K562 (cell line): ENCODE measurements around the gene LPCAT2. TPM values are rescaled to one million over a fixed set of nuclear protein-coding genes. Genes with fewer than 3 reads are reported as not detected.

ENCODE experiments used
- CBX3 ChIP-seq, 2 experiments: IDR thresholded peaks; 1 replicate in 1 of 2; 2 replicates in 1 of 2; pipeline ENCODE4 v1.6.1; 2012; ENCODE audit warnings: inconsistent platforms in 2 of 2, low read length in 2 of 2, borderline replicate concordance in 1 of 2, control low read depth in 1 of 2
- CTCF ChIP-seq, 3 experiments: IDR thresholded peaks in 2 of 3; conservative IDR thresholded peaks in 1 of 3; 2 replicates each; pipeline ENCODE4 v1.5.1; 2011 to 2012; ENCODE audit warnings: low read length in 3 of 3, mild to moderate bottlenecking in 3 of 3, control low read depth in 2 of 3, improper control_type of control experiment in 1 of 3, inconsistent platforms in 1 of 3, low read depth in 1 of 3, mixed read lengths in 1 of 3, moderate library complexity in 1 of 3; ENCODE audit not compliant: insufficient read depth in 2 of 3
- DACH1 ChIP-seq: fragments of 450-650 bp; IDR thresholded peaks from 2 replicates; pipeline ENCODE4 v1.6.1; 2018; ENCODE audit not compliant: partially characterized antibody
- FOXA1 ChIP-seq: fragments of 450-650 bp; IDR thresholded peaks from 2 replicates; pipeline ENCODE4 v1.6.1; 2016; ENCODE audit warnings: mild to moderate bottlenecking, borderline replicate concordance
- ID3 ChIP-seq, 2 experiments: fragments of 250-450 bp in 1 of 2; fragments of 450-650 bp in 1 of 2; sonication (Bioruptor Pico) in 1 of 2; IDR thresholded peaks; 2 replicates each; pipeline versions ENCODE4 v1.6.1 to v1.8.0; 2016 to 2021; ENCODE audit warnings: mild to moderate bottlenecking in 2 of 2, moderate library complexity in 2 of 2, missing compliant biosample characterization in 1 of 2, missing genetic modification characterization in 1 of 2
- MLLT1 ChIP-seq, 2 experiments: fragments of 450-650 bp; IDR thresholded peaks; 2 replicates each; pipeline ENCODE4 v1.6.1; 2016
- NEUROD1 ChIP-seq: fragments of 150-350 bp; IDR thresholded peaks from 2 replicates; pipeline ENCODE4 v1.6.1; 2014; ENCODE audit warnings: borderline replicate concordance, low read length, low read depth; ENCODE audit not compliant: partially characterized antibody
- POLR2AphosphoS2 ChIP-seq: IDR thresholded peaks from 2 replicates; pipeline ENCODE4 v1.6.1; 2012; ENCODE audit warnings: low read length, improper control_type of control experiment
- PPARD ChIP-seq: fragments of 250-450 bp; sonication (Bioruptor Pico); IDR thresholded peaks from 2 replicates; pipeline ENCODE4 v1.8.0; 2022; ENCODE audit warnings: inconsistent platforms, mild to moderate bottlenecking, moderate library complexity
- PRPF4 ChIP-seq: fragments of 200-400 bp; formaldehyde crosslinking; IDR thresholded peaks from one replicate; pipeline ENCODE4 v1.6.1; 2017; ENCODE audit warnings: low read length, low read depth, mild to moderate bottlenecking; ENCODE audit not compliant: insufficient read depth, poor library complexity, severe bottlenecking
- RCOR1 ChIP-seq, 2 experiments: IDR thresholded peaks; 2 replicates each; pipeline ENCODE4 v1.6.1; 2012; ENCODE audit warnings: low read depth in 2 of 2, low read length in 2 of 2, borderline replicate concordance in 1 of 2, improper control_type of control experiment in 1 of 2
- SRSF9 ChIP-seq: fragments of 200-400 bp; formaldehyde crosslinking; IDR thresholded peaks from 2 replicates; pipeline ENCODE4 v1.6.1; 2017; ENCODE audit warnings: low read depth, low read length, borderline replicate concordance
- ZBTB11 ChIP-seq, 3 experiments: fragments of 200-800 bp in 1 of 3; fragments of 250-450 bp in 1 of 3; fragments of 450-650 bp in 1 of 3; sonication (Bioruptor Pico) in 1 of 3; sonication (Bioruptor generic) in 1 of 3; formaldehyde crosslinking in 1 of 3; IDR thresholded peaks; 2 replicates each; pipeline versions ENCODE4 v1.6.1 to v1.8.0; 2016 to 2022; ENCODE audit warnings: mild to moderate bottlenecking in 2 of 3, missing genetic modification characterization in 2 of 3, missing compliant biosample characterization in 1 of 3, moderate library complexity in 1 of 3
- ZFP30 ChIP-seq: fragments of 250-450 bp; sonication (Bioruptor Pico); IDR thresholded peaks from 2 replicates; pipeline ENCODE4 v1.8.0; 2022; ENCODE audit warnings: moderate library complexity, mild to moderate bottlenecking, inconsistent platforms, borderline replicate concordance
- ZNF583 ChIP-seq: fragments of 250-450 bp; sonication (Bioruptor Pico); IDR thresholded peaks from 2 replicates; pipeline ENCODE4 v1.4.0; 2020
- ZNF639 ChIP-seq, 2 experiments: fragments of 200-800 bp in 1 of 2; sonication (Bioruptor generic) in 1 of 2; sonication (generic) in 1 of 2; formaldehyde crosslinking in 1 of 2; IDR thresholded peaks in 1 of 2; conservative IDR thresholded peaks in 1 of 2; 2 replicates each; pipeline versions ENCODE4 v1.5.0 to v1.6.1; 2016 to 2020; ENCODE audit warnings: missing compliant biosample characterization in 1 of 2, missing genetic modification characterization in 1 of 2, missing genetic modification reagents in 1 of 2
- polyA plus RNA-seq, 8 experiments: library from polyadenylated mRNA; depleted of rRNA in 4 of 8; stranded (reverse) in 5 of 8; unstranded in 3 of 8; fragments of >200 nt; fragmentation: Nextera tagmentation in 2 of 8; fragmentation: Illumina TruSeq in 1 of 8; extraction: Ambion mirVana in 2 of 8; extraction: Trizol in 1 of 8; gene quantifications; 2 replicates each; pipeline versions ENCODE4 v1.2.1 to v1.2.3, GENCODE V29; 2011 to 2014; ENCODE audit warnings: inconsistent platforms in 1 of 8, missing spikeins in 1 of 8
- total RNA-seq, 7 experiments: library from RNA; depleted of rRNA in 6 of 7; stranded (reverse); fragments of >200 nt in 6 of 7; fragmentation: Illumina TruSeq in 2 of 7; extraction: Trizol in 2 of 7; gene quantifications; 2 replicates each; pipeline versions ENCODE4 v1.2.1 to v1.2.3, GENCODE V29; 2011 to 2021; ENCODE audit warnings: low replicate concordance in 1 of 7

The LPCAT2 gene
- total and polyA plus RNA-seq, 9 of the 15 experiments (the other 6 are each of a cell fraction or from before 2014, with no cell fraction given): 2.9 to 15.0 (median 7.3) TPM

- TF ChIP-seq PPARD (CRISPR knock-in tag) (no peak), POLR2AphosphoS2 (no peak), MLLT1 (IDR thresholded peaks at IDR 0.05) (no peak), SRSF9 (no peak), ZNF583 (no peak), RCOR1 (IDR thresholded peaks at IDR 0.05; ENCODE audit: borderline replicate concordance in 1 of 2, low read depth in 2 of 2, low read length in 2 of 2) (peak in 1 of 2 experiments; percentile 46; a peak in 2 of 4 replicates), ZBTB11 (CRISPR knock-in tag; IDR thresholded peaks at IDR 0.05) (0 out of 6 replicates have a peak, but pooled peaks of 1 of the 3 experiments have one; percentile 28), CBX3 (IDR thresholded peaks at IDR 0.05; ENCODE audit: borderline replicate concordance in 1 of 2, low read length in 2 of 2) (no peak), FOXA1 (no peak), DACH1 (no peak), CTCF (IDR thresholded peaks at IDR 0.05 in 2 of 3, conservative IDR thresholded peaks at IDR 0.05 in 1 of 3; ENCODE audit: insufficient read depth in 2 of 3, low read depth in 1 of 3, low read length in 3 of 3) (no peak), NEUROD1 (no peak), ZNF639 (CRISPR knock-in tag; conservative IDR thresholded peaks at IDR 0.05 in 1 of 2, IDR thresholded peaks at IDR 0.05 in 1 of 2) (peak in 1 of 2 experiments; percentile 44; a peak in 1 of 4 replicates), ID3 (CRISPR knock-in tag; IDR thresholded peaks at IDR 0.05) (no peak), ID3 (tag; IDR thresholded peaks at IDR 0.05) (no peak), ZFP30 (CRISPR knock-in tag) (no peak), PRPF4 (no peak)
Measured at GRCh38 chr16:55570159-55570558, 61.3 kb downstream of the LPCAT2 start (continued).
